Measurements from ENCODE around the gene DLK2. TPM values are rescaled to one million over a fixed set of nuclear protein-coding genes. Genes with fewer than 3 reads are reported as not detected.
A peak's percentile ranks its signal among the peaks of the same experiment; 100 is the strongest.

DLK2 gene
- total and polyA plus RNA-seq, 2 of the 13 experiments (the other 11 are each of a cell fraction or from before 2014, with no cell fraction given) = 1.2 to 3.8 TPM

DNA sequence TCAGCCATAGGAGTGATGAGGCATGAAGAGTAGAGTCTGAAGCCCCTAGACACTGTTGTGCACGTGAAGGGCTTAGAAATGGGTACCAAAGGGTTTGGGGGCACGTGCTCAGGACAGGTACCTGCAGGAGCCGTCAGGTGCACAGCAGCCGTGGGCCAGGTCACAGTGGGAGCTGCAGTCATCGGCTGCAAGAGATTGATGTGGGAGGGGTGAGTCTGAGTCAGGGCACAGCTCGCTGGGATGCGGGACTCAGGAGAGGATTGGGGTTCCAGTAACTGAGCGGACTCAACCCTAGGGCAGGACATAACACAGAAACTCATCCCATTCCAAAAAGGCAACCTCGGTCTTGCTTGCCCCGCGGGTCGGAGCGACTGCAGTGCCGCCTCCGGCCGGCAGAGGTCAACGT is 1.1 kb downstream of the DLK2 start (continued):
- TF ChIP-seq, protein P1, sequence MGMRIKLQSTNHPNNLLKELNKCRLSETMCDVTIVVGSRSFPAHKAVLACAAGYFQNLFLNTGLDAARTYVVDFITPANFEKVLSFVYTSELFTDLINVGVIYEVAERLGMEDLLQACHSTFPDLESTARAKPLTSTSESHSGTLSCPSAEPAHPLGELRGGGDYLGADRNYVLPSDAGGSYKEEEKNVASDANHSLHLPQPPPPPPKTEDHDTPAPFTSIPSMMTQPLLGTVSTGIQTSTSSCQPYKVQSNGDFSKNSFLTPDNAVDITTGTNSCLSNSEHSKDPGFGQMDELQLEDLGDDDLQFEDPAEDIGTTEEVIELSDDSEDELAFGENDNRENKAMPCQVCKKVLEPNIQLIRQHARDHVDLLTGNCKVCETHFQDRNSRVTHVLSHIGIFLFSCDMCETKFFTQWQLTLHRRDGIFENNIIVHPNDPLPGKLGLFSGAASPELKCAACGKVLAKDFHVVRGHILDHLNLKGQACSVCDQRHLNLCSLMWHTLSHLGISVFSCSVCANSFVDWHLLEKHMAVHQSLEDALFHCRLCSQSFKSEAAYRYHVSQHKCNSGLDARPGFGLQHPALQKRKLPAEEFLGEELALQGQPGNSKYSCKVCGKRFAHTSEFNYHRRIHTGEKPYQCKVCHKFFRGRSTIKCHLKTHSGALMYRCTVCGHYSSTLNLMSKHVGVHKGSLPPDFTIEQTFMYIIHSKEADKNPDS (CRISPR knock-in tag; IDR thresholded peaks at IDR 0.05) = peak; percentile 83
- peak; percentile 61; the same call in 1 of the 2 replicates for TF ChIP-seq PITX1 (CRISPR knock-in tag; IDR thresholded peaks at IDR 0.05)
- TF ChIP-seq MIER3 (CRISPR knock-in tag; IDR thresholded peaks at IDR 0.05; ENCODE audit: borderline replicate concordance) = 0 out of 2 replicates have a peak, but pooled peaks have one; percentile 53
- peak; percentile 78; the same call in 1 of the 2 replicates for TF ChIP-seq ZMYM4 (CRISPR knock-in tag; IDR thresholded peaks at IDR 0.05)
- no peak for TF ChIP-seq ZNF644 (CRISPR knock-in tag; IDR thresholded peaks at IDR 0.05; ENCODE audit: low read depth)
- TF ChIP-seq ZNF501 (CRISPR knock-in tag; IDR thresholded peaks at IDR 0.05) = no peak
- no peak for TF ChIP-seq ZFP36 (IDR thresholded peaks at IDR 0.05; ENCODE audit: borderline replicate concordance, low read depth, low read length, partially characterized antibody)
- TF ChIP-seq TARDBP (CRISPR knock-in tag; IDR thresholded peaks at IDR 0.05) = peak; percentile 63; the same call in 1 of the 2 replicates
- TF ChIP-seq ZNF30 (CRISPR knock-in tag; IDR thresholded peaks at IDR 0.05) = 0 out of 2 replicates have a peak, but pooled peaks have one; percentile 51
- no peak for TF ChIP-seq LCORL (IDR thresholded peaks at IDR 0.05)
- TF ChIP-seq LCORL (CRISPR knock-in tag; IDR thresholded peaks at IDR 0.05) = no peak; the same call in 1 of the 2 replicates
- TF ChIP-seq EP300 (IDR thresholded peaks at IDR 0.05; ENCODE audit: low read depth in 2 of 2, low read length in 2 of 2) = no peak
- no peak for TF ChIP-seq EP300 (CRISPR knock-in tag; IDR thresholded peaks at IDR 0.05; ENCODE audit: borderline replicate concordance)
- TF ChIP-seq, protein P2, sequence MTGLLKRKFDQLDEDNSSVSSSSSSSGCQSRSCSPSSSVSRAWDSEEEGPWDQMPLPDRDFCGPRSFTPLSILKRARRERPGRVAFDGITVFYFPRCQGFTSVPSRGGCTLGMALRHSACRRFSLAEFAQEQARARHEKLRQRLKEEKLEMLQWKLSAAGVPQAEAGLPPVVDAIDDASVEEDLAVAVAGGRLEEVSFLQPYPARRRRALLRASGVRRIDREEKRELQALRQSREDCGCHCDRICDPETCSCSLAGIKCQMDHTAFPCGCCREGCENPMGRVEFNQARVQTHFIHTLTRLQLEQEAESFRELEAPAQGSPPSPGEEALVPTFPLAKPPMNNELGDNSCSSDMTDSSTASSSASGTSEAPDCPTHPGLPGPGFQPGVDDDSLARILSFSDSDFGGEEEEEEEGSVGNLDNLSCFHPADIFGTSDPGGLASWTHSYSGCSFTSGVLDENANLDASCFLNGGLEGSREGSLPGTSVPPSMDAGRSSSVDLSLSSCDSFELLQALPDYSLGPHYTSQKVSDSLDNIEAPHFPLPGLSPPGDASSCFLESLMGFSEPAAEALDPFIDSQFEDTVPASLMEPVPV (CRISPR knock-in tag; IDR thresholded peaks at IDR 0.05) = no peak
- TF ChIP-seq ZSCAN29 (CRISPR knock-in tag; conservative IDR thresholded peaks at IDR 0.05) = no peak
- TF ChIP-seq, protein P3, sequence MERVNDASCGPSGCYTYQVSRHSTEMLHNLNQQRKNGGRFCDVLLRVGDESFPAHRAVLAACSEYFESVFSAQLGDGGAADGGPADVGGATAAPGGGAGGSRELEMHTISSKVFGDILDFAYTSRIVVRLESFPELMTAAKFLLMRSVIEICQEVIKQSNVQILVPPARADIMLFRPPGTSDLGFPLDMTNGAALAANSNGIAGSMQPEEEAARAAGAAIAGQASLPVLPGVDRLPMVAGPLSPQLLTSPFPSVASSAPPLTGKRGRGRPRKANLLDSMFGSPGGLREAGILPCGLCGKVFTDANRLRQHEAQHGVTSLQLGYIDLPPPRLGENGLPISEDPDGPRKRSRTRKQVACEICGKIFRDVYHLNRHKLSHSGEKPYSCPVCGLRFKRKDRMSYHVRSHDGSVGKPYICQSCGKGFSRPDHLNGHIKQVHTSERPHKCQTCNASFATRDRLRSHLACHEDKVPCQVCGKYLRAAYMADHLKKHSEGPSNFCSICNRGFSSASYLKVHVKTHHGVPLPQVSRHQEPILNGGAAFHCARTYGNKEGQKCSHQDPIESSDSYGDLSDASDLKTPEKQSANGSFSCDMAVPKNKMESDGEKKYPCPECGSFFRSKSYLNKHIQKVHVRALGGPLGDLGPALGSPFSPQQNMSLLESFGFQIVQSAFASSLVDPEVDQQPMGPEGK (CRISPR knock-in tag; IDR thresholded peaks at IDR 0.05) = 0 out of 2 replicates have a peak, but pooled peaks have one; percentile 72
- peak; percentile 80; the same call in 1 of the 2 replicates for TF ChIP-seq NCOA1 (CRISPR knock-in tag; IDR thresholded peaks at IDR 0.05)
- no peak for TF ChIP-seq ZNF282 (IDR thresholded peaks at IDR 0.05; ENCODE audit: partially characterized antibody)
- TF ChIP-seq ZNF180 (CRISPR knock-in tag; IDR thresholded peaks at IDR 0.05; ENCODE audit: borderline replicate concordance, low read depth) = no peak
- TF ChIP-seq ZNF749 (CRISPR knock-in tag; IDR thresholded peaks at IDR 0.05; ENCODE audit: borderline replicate concordance) = peak; percentile 27; the same call in 1 of the 2 replicates
- peak; percentile 61; the same call in 1 of the 2 replicates for TF ChIP-seq ZNF737 (CRISPR knock-in tag; IDR thresholded peaks at IDR 0.05; ENCODE audit: borderline replicate concordance)
- TF ChIP-seq STAG1 (CRISPR knock-in tag; IDR thresholded peaks at IDR 0.05) = peak; percentile 93
- TF ChIP-seq, protein P4, sequence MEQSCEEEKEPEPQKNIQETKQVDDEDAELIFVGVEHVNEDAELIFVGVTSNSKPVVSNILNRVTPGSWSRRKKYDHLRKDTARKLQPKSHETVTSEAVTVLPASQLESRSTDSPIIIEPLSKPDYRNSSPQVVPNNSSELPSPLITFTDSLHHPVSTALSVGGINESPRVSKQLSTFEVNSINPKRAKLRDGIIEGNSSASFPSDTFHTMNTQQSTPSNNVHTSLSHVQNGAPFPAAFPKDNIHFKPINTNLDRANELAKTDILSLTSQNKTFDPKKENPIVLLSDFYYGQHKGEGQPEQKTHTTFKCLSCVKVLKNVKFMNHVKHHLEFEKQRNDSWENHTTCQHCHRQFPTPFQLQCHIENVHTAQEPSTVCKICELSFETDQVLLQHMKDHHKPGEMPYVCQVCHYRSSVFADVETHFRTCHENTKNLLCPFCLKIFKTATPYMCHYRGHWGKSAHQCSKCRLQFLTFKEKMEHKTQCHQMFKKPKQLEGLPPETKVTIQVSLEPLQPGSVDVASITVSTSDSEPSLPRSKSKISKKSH (CRISPR knock-in tag; IDR thresholded peaks at IDR 0.05; ENCODE audit: borderline replicate concordance) = 0 out of 2 replicates have a peak, but pooled peaks have one; percentile 16
